Stimulated activated memory B cell treated with anti-CD40 and anti-IgM and Interleukin-4, amounts not matched to agents 10 μg/mL and 1 μg/mL and 100 μg/mL, for 72 hours (primary cell): ENCODE measurements around the gene PRPF40B.

Experiments used
- ATAC-seq: fragments of 150-1000 bp; cut with Tn5 transposase; 2 replicates; pipeline ENCODE4 v1.10.0; 2021
- H3K27ac Mint-ChIP-seq: one replicate; pipeline ENCODE4 v1.8.0; 2022; ENCODE audit warnings: mild to moderate bottlenecking, mixed read lengths
- H3K27me3 Mint-ChIP-seq: one replicate; pipeline ENCODE4 v1.8.0; 2022; ENCODE audit warnings: mixed read lengths
- H3K36me3 Mint-ChIP-seq: one replicate; pipeline ENCODE4 v1.8.0; 2022; ENCODE audit warnings: mixed read lengths
- H3K4me1 Mint-ChIP-seq: one replicate; pipeline ENCODE4 v1.8.0; 2022; ENCODE audit warnings: mixed read lengths
- H3K4me3 Mint-ChIP-seq: one replicate; pipeline ENCODE4 v1.8.0; 2022; ENCODE audit warnings: mild to moderate bottlenecking, moderate library complexity, mixed read lengths
- H3K9me3 Mint-ChIP-seq: one replicate; pipeline ENCODE4 v1.8.0; 2022; ENCODE audit warnings: mixed read lengths

Gene PRPF40B

GRCh38 chr12:49623142-49623904 is at the start of gene PRPF40B:
Gene PRPF40B, plus strand, starts transcription at chr12:49623561. Its CDS starts 30 bp downstream, at chr12:49623591.
- H3K4me1 Mint-ChIP-seq = peaks cover 23% of the 10 kb centered on the region
- no peak within 1 kb of the TSS for H3K27ac Mint-ChIP-seq
- H3K36me3 Mint-ChIP-seq = no peaks in the 10 kb centered on the region
- peak; percentile 89 for ATAC-seq
- H3K27me3 Mint-ChIP-seq = peaks cover 5% of the 10 kb centered on the region
- peak within 1 kb of the TSS; percentile 83 for H3K4me3 Mint-ChIP-seq
- H3K9me3 Mint-ChIP-seq = no peaks in the 10 kb centered on the region

GRCh38 chr12:49577589-49578315 is 45.6 kb upstream of the PRPF40B start:
- no peaks in the 10 kb centered on the region for H3K9me3 Mint-ChIP-seq
- no peaks in the 10 kb centered on the region for H3K27me3 Mint-ChIP-seq

GRCh38 chr12:49578471-49579112 is 44.8 kb upstream of the PRPF40B start:
- H3K4me3 Mint-ChIP-seq = no peak overlapping the region
- H3K9me3 Mint-ChIP-seq = no peaks in the 10 kb centered on the region
- H3K36me3 Mint-ChIP-seq = peaks cover 44% of the 10 kb centered on the region
- H3K27ac Mint-ChIP-seq = no peak overlapping the region
- H3K27me3 Mint-ChIP-seq = no peaks in the 10 kb centered on the region
- no peak for ATAC-seq
- peaks cover 34% of the 10 kb centered on the region for H3K4me1 Mint-ChIP-seq

More at GRCh38 chr12:49577589-49578315, 45.6 kb upstream of the PRPF40B start:
- peaks cover 32% of the 10 kb centered on the region for H3K4me1 Mint-ChIP-seq
- no peak for ATAC-seq
- H3K27ac Mint-ChIP-seq = no peak overlapping the region
- no peak overlapping the region for H3K4me3 Mint-ChIP-seq
- H3K36me3 Mint-ChIP-seq = peaks cover 40% of the 10 kb centered on the region

GRCh38 chr12:49580572-49581535 is 42.5 kb upstream of the PRPF40B start:
- peak; percentile 51 for ATAC-seq
- Mint-ChIP-seq H3K4me1 (peaks cover 34% of the 10 kb centered on the region), H3K4me3 (no peak overlapping the region), H3K27ac (peak overlapping the region; percentile 88), H3K9me3 (no peaks in the 10 kb centered on the region), H3K27me3 (no peaks in the 10 kb centered on the region), H3K36me3 (peaks cover 55% of the 10 kb centered on the region)

- no peaks in the 10 kb centered on the region for H3K27me3 Mint-ChIP-seq
- peak; percentile 89 for ATAC-seq
- H3K27ac Mint-ChIP-seq = peak overlapping the region; percentile 88
- H3K9me3 Mint-ChIP-seq = no peaks in the 10 kb centered on the region
- H3K4me3 Mint-ChIP-seq = peak overlapping the region; percentile 70
- H3K4me1 Mint-ChIP-seq = peaks cover 34% of the 10 kb centered on the region
- H3K36me3 Mint-ChIP-seq = peaks cover 54% of the 10 kb centered on the region
Measured at GRCh38 chr12:49582201-49582600, 41.2 kb upstream of the PRPF40B start.

- no peaks in the 10 kb centered on the region for H3K27me3 Mint-ChIP-seq
- no peak overlapping the region for H3K4me3 Mint-ChIP-seq
- H3K27ac Mint-ChIP-seq = peak overlapping the region; percentile 88
- H3K36me3 Mint-ChIP-seq = peaks cover 48% of the 10 kb centered on the region
- no peaks in the 10 kb centered on the region for H3K9me3 Mint-ChIP-seq
- H3K4me1 Mint-ChIP-seq = peaks cover 34% of the 10 kb centered on the region
- no peak for ATAC-seq
Measured at GRCh38 chr12:49582850-49583249, 40.5 kb upstream of the PRPF40B start.

GRCh38 chr12:49583366-49584094 is 39.8 kb upstream of the PRPF40B start:
- no peak for ATAC-seq
- no peak overlapping the region for H3K4me3 Mint-ChIP-seq
- no peaks in the 10 kb centered on the region for H3K27me3 Mint-ChIP-seq

GRCh38 chr12:49584591-49584990 is 38.8 kb upstream of the PRPF40B start:
- Mint-ChIP-seq H3K4me3 (no peak overlapping the region), H3K9me3 (no peaks in the 10 kb centered on the region), H3K27me3 (no peaks in the 10 kb centered on the region), H3K27ac (peak overlapping the region; percentile 42), H3K4me1 (peaks cover 30% of the 10 kb centered on the region), H3K36me3 (peaks cover 48% of the 10 kb centered on the region)
- ATAC-seq = no peak

More at GRCh38 chr12:49583366-49584094, 39.8 kb upstream of the PRPF40B start:
- Mint-ChIP-seq H3K27ac (no peak overlapping the region), H3K4me1 (peaks cover 34% of the 10 kb centered on the region), H3K9me3 (no peaks in the 10 kb centered on the region), H3K36me3 (peaks cover 45% of the 10 kb centered on the region)

- no peak for ATAC-seq
- Mint-ChIP-seq H3K36me3 (peaks cover 56% of the 10 kb centered on the region), H3K4me1 (peaks cover 20% of the 10 kb centered on the region), H3K9me3 (peaks cover 2% of the 10 kb centered on the region), H3K27me3 (no peaks in the 10 kb centered on the region), H3K27ac (no peak overlapping the region), H3K4me3 (no peak overlapping the region)
Measured at GRCh38 chr12:49585477-49586459, 37.6 kb upstream of the PRPF40B start.

GRCh38 chr12:49587174-49587908 is 36.0 kb upstream of the PRPF40B start:
- H3K36me3 Mint-ChIP-seq = peaks cover 57% of the 10 kb centered on the region
- no peak overlapping the region for H3K27ac Mint-ChIP-seq
- H3K4me3 Mint-ChIP-seq = no peak overlapping the region
- no peak for ATAC-seq
- peaks cover 6% of the 10 kb centered on the region for H3K9me3 Mint-ChIP-seq
- H3K27me3 Mint-ChIP-seq = no peaks in the 10 kb centered on the region
- peaks cover 6% of the 10 kb centered on the region for H3K4me1 Mint-ChIP-seq

GRCh38 chr12:49588281-49588680 is 35.1 kb upstream of the PRPF40B start:
- Mint-ChIP-seq H3K27me3 (no peaks in the 10 kb centered on the region), H3K9me3 (peaks cover 6% of the 10 kb centered on the region), H3K4me1 (no peaks in the 10 kb centered on the region), H3K4me3 (no peak overlapping the region), H3K36me3 (peaks cover 60% of the 10 kb centered on the region), H3K27ac (no peak overlapping the region)
- no peak for ATAC-seq

- no peaks in the 10 kb centered on the region for H3K4me1 Mint-ChIP-seq
- no peak for ATAC-seq
- H3K36me3 Mint-ChIP-seq = peaks cover 54% of the 10 kb centered on the region
- no peak overlapping the region for H3K27ac Mint-ChIP-seq
- H3K9me3 Mint-ChIP-seq = peaks cover 6% of the 10 kb centered on the region
- H3K4me3 Mint-ChIP-seq = no peak overlapping the region
- no peaks in the 10 kb centered on the region for H3K27me3 Mint-ChIP-seq
Measured at GRCh38 chr12:49588721-49589516, 34.4 kb upstream of the PRPF40B start.
